UCSD-AML1 (cell line): ENCODE data around the gene C2CD3.
"Not testable (repeated sequence)": the region's sequence is repeated elsewhere in the genome, so short reads cannot be mapped to it uniquely, and the experiment has no call there.

Source experiments
- DNase-seq: peaks from one replicate; lab custom pipeline; 2025; ENCODE audit not compliant: unreplicated experiment; lab: John Stamatoyannopoulos, UW

The C2CD3 gene

GRCh38 chr11:74069146-74070046 lies 101.4 kb downstream of the C2CD3 start:
- DNase-seq: no peak

DNA sequence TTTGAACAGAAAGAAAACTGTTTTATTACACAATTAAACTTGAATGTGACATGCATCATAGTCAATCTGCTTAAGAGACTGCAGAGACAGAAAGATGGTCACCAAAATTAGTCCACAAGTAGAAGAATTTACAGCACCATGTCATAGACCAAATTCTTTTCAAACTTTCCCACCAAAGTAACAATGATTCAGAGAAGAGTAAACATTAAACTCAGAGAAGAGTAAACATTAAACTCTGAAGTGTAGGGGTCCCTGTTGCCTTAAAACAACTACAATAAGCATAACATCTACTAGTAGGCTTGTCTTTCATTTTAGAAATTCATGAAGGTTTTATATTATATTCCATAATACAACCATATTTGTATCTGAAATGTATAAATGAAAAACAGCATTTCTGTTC lies 104.1 kb downstream of the C2CD3 start:
- not testable (repeated sequence) for DNase-seq

DNA sequence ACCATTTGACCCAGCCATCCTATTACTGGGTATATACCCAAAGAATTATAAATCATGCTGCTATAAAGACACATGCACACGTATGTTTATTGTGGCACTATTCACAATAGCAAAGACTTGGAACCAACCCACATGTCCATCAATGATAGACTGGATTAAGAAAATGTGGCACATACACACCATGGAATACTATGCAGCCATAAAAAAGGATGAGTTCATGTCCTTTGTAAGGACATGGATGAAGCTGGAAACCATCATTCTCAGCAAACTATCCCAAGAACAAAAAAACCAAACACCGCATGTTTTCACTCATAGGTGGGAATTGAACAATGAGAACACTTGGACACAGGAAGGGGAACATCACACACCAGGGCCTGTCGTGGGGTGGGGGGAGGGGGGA lies 105.3 kb downstream of the C2CD3 start:
- DNase-seq: not testable (repeated sequence)

- DNase-seq: not testable (repeated sequence)
Measured at GRCh38 chr11:74063628-74064027, 107.2 kb downstream of the C2CD3 start.

DNA sequence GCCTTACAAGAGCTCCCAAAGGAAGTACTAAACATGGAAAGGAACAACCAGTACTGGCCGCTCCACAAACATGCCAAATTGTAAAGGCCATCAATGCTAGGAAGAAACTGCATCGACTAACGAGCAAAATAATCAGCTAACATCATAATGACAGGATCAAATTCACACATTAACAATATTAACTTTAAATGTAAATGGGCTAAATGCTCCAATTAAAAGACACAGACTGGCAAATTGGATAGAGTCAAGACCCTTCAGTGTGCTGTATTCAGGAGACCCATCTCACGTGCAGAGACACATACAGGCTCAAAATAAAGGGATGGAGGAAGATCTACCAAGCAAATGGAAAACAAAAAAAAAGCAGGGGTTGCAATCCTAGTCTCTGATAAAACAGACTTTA lies 109.2 kb downstream of the C2CD3 start:
- not testable (repeated sequence) for DNase-seq

DNA sequence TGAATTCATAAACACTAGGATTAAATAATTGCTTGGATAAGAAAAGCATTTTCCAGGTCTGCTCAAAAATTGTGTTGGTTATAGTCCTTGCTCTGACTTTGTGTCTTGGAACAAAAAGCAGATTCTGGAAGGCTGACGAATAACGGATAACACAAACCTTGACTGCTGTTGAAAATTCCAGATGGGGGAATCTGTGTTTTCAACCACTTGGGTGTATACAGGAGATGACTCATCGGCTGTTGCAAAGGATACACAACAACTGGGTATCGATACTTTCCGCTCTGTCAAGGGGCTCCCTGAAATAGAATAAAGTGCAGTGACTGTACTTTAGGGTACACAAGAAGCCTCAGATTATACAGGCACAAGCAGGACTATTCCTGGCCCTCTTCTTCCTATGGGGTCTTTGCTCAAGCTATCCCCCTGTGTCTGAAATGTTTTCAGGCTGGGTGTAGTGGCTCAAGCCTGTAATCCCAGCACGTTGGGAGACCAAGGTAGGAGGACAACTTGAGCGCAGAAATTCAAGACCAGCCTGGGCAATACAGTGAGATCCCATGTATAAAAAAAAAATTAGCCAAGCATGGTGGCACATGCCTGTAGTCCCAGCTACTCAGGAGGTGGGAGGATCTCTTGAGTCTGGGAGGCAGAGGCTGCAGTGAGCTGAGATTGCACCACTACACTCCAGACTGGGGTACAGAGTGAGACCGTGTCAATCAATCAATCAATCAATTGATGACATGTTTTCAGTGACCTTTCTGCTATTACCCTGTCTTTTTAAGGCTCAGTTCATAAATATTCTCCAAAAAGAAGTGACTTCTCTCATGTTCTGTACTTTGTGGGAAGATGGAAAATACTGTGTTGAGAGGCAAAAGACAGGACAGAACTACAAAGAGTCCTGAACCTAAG lies 113.3 kb downstream of the C2CD3 start:
- DNase-seq: no peak

DNA sequence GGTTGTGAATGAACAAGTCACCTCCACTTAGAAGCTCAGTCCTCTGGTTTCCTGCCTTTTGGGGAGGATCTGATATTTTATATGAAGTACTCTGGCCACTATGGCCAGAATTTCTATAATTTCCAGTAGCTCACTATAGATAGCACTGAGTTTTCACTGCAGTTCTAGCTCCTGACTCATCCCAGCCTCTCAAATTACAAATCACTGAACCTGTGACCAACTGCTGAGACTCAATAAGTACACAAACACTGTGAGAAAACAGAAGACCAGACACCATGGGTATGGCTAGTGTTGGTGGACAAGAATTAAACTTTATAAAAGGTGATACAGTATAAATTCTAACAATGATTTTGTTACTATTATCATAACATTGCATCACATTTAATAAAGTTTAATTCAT lies 114.9 kb downstream of the C2CD3 start:
- no peak for DNase-seq

DNA sequence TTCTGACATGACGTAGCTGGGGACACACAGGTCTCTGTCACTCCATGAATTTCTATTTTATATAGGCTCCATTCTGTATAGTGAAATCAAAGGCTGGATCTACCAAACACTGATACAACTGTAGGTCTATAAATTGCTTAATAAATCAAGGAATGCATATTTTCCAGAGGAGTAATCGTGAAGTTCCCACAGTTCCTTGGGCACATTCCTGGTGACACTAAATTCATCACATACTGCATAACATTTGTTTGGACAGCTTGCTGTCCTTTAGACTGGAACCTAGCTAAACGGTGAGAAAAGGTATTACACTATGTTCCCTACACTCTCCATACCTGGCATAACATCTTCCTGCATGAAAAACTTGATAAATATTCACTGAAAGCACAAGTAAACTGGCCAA lies 120.3 kb downstream of the C2CD3 start:
- no peak for DNase-seq

DNA sequence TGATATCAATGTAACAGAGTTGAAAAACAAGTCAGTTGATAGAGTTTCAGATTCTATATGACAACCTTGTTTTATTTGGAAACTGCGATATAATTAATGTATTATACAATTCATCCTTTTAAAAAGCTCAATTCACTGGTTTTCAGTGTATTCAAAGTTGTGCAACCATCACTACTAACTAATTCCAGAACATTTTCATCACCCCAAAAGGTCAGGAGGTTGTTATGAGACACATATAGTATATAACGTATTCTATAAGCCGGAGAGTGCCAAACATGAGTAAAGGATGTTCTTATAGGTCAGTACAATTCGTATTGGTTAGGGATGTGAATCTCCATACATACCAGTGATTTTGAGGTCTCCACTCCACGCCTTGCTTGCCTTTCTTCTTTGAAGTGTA lies 121.8 kb downstream of the C2CD3 start:
- DNase-seq: no peak

DNA sequence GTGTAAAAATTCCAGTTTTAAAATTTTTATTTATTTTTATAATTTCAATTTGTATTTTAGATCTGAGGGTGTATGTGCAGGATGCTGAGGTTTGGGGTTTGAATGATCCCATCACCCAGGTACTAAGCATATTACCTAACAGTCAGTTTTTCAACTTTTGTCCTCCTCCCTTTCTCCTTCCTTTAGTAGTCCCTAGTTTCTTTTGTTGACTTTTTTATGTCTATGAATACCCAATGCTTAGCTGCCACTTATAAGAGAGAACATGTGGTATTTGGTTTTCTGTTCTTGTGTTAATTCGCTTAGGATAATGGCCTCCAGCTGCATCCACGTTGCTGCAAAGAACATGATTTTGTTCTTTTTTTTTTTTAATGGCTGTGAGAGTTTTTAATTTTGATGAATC lies 126.3 kb downstream of the C2CD3 start:
- no peak for DNase-seq

GRCh38 chr11:74043450-74043849 lies 127.4 kb downstream of the C2CD3 start:
- DNase-seq: no peak

GRCh38 chr11:74037309-74037708 lies 133.5 kb downstream of the C2CD3 start:
- DNase-seq: no peak

DNA sequence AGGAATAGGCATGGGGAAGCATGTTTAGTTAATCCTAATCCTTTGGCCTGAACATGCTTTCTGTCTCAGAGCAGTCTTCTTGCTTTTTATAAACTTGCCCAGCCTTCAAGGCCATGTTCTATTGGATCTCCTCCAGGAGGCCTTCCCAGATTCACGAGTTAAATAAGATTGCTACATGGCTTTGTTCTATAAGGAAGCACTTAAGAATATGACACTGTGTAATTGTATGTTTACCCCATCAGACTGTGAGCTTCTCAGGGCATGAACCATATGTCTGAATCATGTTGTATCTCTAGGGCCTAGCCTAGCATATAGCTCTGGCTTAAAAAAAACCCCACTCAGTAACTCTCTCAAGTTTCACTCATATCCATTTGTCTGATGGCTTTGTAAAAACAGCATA lies 135.5 kb downstream of the C2CD3 start:
- no peak for DNase-seq

GRCh38 chr11:74033046-74033445 lies 137.8 kb downstream of the C2CD3 start:
- DNase-seq: no peak

DNA sequence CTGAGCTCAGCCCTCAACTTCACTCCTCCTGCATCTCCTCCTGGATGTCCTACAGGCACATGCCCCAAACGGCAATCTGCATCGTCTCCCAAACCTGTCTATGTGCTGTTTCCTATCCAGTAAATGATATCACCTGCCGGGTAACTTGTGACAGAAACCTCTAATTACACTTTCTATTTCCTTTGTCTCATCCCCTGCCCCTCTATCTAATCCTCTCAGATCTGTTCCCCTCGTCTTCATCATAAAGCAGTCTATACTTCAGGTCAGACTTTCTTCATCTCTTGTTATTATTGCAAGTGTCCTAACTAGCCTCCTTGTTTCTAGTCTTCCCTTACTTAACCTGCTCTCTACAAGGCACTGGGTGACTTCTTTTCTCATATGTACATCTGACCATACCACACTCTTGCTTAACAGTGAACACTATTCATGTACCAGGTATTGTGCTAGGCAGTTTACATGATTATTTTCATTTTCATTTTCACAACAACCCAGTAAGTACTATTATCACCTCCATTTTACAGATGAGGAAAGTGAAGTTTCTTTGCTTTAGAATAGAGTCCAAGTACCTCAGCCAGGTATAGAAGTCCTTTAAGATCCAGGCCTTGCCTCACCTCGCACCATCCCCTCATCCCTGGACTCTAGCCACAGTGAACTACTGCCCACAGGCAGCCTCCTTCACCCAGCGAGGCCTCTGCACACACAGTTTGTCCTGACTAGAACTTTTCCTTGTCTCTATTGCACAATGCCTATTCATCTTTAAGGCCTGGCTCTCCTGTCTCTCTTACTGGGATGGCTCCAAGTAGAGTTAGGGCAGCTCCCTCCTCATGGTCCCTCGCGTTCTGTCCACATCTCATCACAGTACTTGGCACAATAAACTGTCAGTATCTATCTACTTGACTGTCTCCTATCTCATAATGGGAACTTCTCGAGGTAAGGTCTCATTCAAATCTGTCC lies 139.8 kb downstream of the C2CD3 start:
- no peak for DNase-seq

DNA sequence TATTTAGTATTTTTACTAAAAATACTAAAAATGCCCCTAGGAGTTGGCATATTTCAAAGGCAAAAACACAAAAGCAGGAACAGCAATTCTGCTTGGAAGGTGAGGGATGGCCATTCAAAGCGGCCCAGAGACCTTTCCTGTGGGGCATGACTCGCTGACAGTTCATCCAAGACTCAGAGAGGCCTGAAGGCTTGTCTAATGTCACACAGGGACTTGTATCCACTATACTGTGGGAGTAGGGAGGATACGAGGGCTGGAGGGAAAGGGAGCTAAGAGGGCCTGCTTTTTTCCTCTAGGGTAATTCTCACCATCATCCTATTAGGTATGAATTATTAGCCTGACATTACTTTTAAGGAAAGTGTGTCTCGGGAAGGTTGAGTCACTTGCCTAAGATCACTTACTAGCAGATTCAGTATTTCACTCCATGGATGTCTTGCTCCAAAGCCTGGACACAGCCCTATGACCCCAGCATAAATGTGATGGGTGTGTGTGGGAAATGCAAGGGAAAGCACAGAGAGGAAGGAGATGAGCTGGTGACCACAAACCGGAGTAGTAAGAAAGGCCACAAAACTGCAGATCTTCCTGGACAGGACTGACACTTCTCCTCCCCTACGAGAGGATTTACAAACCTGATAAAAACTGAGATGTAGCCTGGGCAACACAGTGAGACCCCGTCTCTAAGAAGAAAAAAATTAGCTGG lies 145.2 kb downstream of the C2CD3 start:
- no peak for DNase-seq

DNA sequence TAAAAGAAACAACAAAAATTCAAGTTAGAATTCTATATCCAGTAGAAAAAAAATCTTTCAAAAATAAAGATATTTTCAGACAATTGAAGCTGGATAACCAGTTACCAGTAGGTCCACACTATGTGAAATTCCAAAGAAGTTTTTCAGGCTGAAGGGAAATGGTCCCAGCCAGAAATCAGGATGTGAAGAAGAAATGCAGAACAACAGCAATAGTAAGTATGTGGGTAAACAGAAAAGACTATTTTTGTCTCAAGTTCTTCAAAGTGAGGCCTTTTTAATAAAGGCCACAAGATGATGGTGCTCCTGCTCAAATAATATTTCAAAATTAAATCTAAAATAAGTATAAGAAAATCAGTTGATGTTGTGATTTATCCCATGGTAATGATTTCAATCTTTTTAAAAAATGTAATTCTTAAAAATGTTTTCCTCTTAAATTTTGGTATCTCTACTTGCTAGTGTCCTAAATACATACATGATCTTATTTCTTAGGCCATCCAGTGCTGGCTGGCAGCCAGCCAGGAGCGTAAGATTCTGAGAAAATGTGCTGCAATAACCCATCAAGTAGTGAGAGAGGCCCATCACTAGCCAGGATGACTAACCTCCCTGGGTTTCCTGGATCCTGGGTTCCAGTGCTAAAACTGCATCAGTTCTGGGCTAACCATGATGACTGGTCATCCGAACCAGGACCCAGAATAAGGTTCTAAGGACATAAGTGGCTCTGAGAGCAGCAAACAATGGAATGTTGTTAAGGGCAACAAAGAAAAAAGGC lies 146.4 kb downstream of the C2CD3 start:
- no peak for DNase-seq

- no peak for DNase-seq
Measured at GRCh38 chr11:74023276-74023675, 147.5 kb downstream of the C2CD3 start.

- no peak for DNase-seq
Measured at GRCh38 chr11:74022546-74022945, 148.3 kb downstream of the C2CD3 start.
